NCI-H1417 (cell line): ENCODE measurements around the gene TEX12.
"Not testable (repeated sequence)": the region's sequence is repeated elsewhere in the genome, so short reads cannot be mapped to it uniquely, and the experiment has no call there.

ENCODE experiments used
- DNase-seq, 3 experiments: peaks; one replicate each; lab custom pipeline; 2025; lab: John Stamatoyannopoulos, UW

TEX12 gene

GRCh38 chr11:112163875-112164685 is 3.1 kb upstream of the TEX12 start, which contains the start of gene IL18:
Gene IL18 (minus strand): TSS chr11:112164094. CDS start chr11:112155053, 9,041 bp downstream.
- DNase-seq = no peak

DNA sequence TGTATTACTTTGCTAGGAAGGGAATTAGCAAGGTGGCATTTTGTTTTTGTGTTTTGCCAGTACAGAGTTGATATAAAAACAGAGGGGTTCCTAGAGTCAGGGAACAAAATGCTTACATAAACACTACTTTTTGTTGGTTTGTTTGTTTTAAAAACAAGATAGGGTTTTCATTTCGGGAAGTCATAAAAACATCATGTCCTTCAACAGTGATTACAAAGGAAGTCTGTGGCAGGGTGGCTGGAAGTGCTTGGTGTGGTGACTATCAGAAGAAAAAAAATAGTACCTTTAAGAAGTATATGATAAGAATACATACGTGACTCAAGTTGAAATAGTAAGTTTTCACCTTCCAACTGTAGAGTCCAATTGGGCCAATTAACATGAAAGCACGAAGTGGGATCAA is 2.1 kb upstream of the TEX12 start:
- DNase-seq = no peak

DNA sequence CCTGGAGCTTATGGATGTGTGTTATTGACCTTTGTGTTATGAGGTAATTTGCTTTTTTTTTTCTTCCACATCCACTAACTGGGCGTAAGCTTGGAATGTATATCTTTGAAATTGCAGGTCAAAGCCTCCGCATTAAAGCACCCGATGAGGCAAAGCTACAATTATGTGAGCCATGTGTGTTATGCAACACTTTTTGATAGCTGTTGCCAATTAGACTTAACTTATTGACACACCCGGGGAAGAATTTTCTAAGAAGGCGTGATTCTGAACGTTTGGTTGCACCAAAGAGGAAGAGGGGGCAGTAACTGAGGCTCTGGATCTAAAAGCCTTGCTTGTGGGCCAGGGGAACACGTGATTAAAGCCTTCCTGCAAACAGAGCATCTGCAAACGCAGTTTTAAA is 610 bp upstream of the TEX12 start:
- DNase-seq = no peak

DNA sequence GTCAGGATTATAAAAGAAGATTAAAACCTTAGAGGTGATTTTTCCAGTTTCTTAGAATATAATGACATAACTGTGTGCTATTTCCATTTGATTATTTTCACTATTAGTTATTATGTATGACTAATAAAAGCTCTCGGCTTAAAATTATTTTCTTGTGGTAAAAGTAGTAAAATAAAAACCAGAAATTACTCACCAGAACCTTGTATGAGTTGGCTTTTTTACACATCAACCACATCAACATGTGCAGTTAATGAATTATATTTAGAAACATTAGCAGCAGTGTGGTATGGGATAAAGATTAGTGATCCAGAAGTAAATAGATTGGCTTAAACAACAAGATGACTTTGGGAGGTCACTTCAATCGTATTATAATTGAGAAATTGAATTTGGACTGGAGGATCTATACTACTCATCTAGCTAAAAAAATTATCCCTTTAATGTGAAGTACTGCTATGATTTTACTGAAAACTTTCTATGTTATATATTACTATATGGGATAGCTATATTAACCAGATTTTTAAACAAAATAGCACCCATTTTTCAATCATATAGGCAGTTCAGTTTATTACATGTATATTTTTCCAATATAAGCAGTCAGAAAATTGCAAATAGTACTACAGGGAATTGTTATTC is 5.3 kb downstream of the TEX12 start:
- no peak for DNase-seq

- DNase-seq = no peak
Observed at GRCh38 chr11:112173152-112173551, 6.0 kb downstream of the TEX12 start.

- peak; percentile 31 to 93 (median 75) for DNase-seq
Observed at GRCh38 chr11:112174789-112175598, 7.8 kb downstream of the TEX12 start, which contains the start of gene BCO2. Gene BCO2 (plus strand): TSS chr11:112175512. CDS start chr11:112175602, 90 bp downstream.

- DNase-seq = no peak
Observed at GRCh38 chr11:112175599-112175952, 8.4 kb downstream of the TEX12 start.

DNA sequence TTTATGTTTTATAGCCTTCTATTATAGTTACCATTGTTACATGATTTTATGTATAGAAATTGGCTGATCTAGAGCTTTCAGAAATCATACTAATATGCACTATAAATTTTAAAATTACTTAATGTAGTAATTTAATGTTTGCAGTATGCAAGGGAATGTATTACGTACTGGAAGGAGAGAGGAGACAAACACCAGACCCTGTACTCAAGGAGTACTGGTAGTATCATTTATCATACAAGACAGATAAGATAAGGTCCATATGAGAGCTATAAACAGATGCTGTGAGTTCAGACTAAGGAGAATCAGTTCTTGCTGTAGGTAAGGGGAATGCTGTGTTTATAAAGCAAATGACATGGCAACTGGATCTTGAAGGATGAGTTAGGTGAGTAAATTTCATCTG is 8.9 kb downstream of the TEX12 start:
- DNase-seq = no peak

DNA sequence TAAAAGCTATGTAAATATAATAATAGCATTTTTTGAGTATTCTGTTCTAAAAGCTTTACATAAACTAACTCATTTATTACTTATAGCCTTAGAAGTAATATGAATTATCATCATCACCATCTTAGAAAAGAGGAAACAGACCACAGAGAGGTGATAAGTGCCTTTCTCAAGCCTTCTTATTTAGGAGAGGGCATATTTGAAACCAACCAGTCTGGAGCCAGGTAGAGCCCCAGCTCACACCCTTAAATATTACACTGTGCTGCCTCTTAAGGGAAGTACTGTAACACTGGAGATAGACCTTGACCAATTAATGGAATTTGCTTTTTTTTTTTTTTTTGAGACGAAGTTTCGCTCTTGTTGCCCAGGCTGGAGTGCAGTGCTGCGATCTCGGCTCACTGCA is 10.4 kb downstream of the TEX12 start:
- DNase-seq = no peak

DNA sequence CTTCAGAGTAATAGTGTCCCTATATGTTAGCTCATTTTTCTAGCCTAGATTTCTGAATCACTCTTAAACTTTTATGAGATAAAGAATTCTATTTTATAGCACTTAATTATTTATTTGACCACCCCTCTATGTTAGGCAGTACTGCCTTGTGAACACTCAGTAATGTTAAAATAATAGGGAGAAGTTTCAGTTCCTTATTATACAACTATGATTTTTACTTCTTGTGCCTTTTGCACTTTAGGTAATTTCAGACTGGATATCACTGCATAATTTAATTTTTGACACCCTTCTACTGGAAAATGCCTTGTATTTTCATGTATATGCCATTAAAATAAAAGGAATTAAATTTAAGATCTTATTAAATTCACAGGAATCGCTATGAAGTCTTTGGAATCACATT is 11.3 kb downstream of the TEX12 start:
- DNase-seq = no peak

DNA sequence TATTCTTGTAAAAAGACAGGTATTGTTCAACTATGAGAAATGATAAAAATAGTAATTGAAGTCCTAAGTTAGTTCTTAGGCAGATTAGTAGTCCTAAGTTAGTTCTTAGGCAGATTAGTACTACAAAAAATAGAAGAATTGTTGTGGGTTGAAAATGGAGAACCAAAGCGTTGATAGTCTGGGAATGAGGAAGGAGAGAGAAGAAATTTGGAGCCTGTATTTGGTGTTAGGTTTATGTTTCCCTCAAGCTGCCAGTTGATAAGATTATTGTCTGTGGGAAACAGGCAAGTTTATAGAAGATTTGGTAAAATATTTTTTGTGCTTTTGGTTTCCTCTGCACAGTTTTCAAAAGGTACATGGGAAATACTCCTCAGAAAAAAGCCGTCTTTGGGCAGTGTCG is 11.8 kb downstream of the TEX12 start:
- no peak for DNase-seq

DNA sequence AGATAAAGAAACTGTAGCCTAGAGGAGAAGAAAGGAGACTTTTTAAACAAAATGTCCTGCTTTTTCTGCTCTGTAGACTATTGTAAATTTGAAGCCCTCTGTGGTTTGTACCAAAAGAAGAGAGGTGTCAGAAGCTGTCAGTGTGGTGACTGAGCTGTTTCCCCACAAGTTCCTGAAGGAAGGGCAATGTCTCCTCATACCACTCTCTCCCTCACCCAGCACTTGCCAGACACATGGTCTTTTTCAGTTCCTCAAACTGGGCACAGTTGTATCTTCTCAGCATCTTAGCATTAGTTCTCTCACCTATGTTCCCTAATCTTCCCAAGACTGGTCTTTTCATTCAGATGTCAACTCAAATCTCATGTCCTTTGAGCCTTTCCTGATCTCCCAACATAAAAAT is 12.4 kb downstream of the TEX12 start:
- DNase-seq = no peak

- no peak for DNase-seq
Observed at GRCh38 chr11:112182867-112183266, 15.7 kb downstream of the TEX12 start.

- peak in 1 of 3 experiments; percentile 6 for DNase-seq
Observed at GRCh38 chr11:112185883-112186282, 18.7 kb downstream of the TEX12 start.

DNA sequence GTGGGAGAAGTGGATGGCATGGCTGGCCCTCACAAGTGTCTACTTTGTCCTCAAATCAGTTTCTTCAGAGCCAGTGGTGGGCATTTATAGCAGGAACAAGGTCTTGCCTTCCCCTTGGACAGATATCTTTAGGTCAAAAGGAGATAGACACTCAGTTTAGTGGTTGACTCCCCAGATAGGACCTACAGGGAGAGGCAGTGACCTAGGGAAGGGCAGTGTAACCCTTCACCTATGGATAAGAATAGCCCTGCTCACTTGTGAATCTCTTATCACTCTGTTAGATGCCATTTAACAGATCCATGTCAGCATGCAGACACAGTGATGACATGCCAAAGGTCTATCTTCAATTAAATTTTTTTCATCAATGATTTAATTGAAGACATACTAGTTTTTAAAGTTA is 19.1 kb downstream of the TEX12 start:
- no peak for DNase-seq

- DNase-seq = not testable (repeated sequence)
Observed at GRCh38 chr11:112195113-112195512, 27.9 kb downstream of the TEX12 start.

GRCh38 chr11:112195951-112196351 is 28.8 kb downstream of the TEX12 start:
- no peak for DNase-seq

- DNase-seq = no peak
Observed at GRCh38 chr11:112196519-112197087, 29.4 kb downstream of the TEX12 start.

DNA sequence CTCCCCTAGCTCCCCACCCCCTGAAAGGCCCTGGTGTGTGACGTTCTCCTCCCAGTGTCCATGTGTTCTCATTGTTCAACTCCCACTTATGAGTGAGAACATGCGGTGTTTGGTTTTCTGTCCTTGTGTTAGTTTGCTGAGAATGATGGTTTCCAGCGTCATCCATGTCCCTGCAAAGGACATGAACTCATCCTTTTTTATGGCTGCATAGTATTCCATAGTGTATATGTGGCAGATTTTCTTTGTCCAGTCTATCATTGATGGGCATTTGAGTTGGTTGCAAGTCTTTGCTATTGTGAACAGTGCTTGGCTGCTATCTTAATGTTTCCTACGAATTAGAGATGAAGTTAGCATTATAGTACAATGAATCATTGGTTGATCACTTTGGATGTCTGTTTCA is 31.9 kb downstream of the TEX12 start:
- not testable (repeated sequence) for DNase-seq

DNA sequence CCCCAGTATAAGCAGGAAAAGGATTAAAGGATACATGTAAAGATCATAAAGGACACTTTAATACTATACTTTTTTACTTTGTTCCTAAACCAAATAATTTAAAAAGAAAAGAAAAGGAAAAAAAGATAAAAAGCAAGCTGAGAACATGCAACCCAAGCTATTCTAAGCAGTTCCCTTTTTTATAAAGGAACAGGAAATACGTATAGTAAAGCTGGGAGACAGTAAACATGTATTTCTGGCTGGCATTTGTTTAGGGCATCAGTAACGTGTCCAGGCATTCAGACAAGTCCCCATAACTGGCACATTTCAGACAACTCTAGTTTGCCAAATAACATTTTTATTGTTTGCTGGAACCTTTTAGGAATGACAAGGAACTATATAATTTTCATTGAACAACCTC is 33.1 kb downstream of the TEX12 start:
- no peak for DNase-seq

DNA sequence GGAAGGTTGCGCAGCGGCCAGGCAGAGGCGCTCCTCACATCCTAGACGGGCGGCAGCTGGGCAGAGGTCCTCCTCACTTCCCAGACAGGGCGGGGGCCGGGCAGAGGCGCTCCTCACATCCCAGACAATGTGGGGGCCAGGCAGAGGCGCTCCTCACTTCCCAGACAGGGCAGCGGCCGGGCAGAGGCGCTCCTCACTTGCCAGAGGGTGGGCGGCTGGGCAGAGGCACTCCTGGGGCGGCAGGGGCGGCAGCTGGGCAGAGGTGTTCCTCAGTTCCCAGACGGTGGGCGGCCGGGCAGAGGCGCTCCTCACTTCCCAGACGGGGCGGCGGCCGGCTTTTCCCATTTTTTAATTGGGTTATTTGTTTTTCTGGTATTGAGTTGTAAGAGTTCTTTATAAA is 38.9 kb downstream of the TEX12 start:
- DNase-seq = no peak

- no peak for DNase-seq
Observed at GRCh38 chr11:112210890-112211289, 43.7 kb downstream of the TEX12 start.
